Measurements from ENCODE around the gene SOHLH1. TPM values are rescaled to one million over a fixed set of nuclear protein-coding genes. Genes with fewer than 3 reads are reported as not detected.

SOHLH1 gene
- total RNA-seq, 1 experiment from 2014 or later, result not detected

DNA sequence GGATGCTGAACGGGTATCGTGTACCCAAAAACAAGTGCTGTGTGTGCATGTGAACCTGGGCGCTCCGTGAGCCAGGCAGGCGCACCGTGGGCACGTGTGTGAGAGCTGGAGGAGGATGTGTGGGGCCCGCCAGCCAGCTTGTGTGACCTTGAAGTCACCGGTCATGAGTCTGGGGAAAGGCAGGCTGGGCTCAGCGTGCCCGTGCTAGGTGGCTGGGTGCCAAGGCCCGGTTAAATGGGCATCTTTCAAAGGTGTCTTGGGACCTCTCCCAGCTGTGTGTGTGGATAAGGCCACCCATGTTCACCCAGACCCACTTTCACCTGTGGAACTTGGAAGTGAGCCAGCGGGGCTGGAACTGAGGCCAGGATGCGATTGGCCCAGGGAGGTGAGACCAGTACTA lies 6.1 kb upstream of the SOHLH1 start:
- ATAC-seq, result no peak
- H3K9me3 ChIP-seq (ENCODE audit: low read length), result no peaks in the 10 kb centered on the region
- ChIA-PET CTCF (no interaction called here), POLR2A (ENCODE audit: unreplicated experiment) (no interaction called here)
- no peak overlapping the region for H3K9ac ChIP-seq (ENCODE audit: low read length)
- H3F3A ChIP-seq (ENCODE audit: low read length, unreplicated experiment), result no peaks in the 10 kb centered on the region
- H3K79me2 ChIP-seq (ENCODE audit: low read length), result no peaks in the 10 kb centered on the region
- no TSS peak for BruUV-seq (replicated peaks)
- no peaks in the 10 kb centered on the region for H4K20me1 ChIP-seq (ENCODE audit: low read length)
- peaks cover 8% of the 10 kb centered on the region for H3K27me3 ChIP-seq (ENCODE audit: low read length)
- DNase-seq, result no peak
- no peak for TF ChIP-seq EZH2phosphoT487 (IDR thresholded peaks at IDR 0.05; ENCODE audit: borderline replicate concordance, low read length)
- no peak for TF ChIP-seq EZH2 (IDR thresholded peaks at IDR 0.05; ENCODE audit: low read length, unreplicated experiment)
- no peak for TF ChIP-seq CTCF (conservative IDR thresholded peaks at IDR 0.05; ENCODE audit: low read depth, low read length)
- no peaks in the 10 kb centered on the region for H3K9me2 ChIP-seq (replicated peaks; ENCODE audit: low read length)
- no peak overlapping the region for H3K27ac ChIP-seq (ENCODE audit: low read length)
- no peak overlapping the region for H3K4me2 ChIP-seq (ENCODE audit: low read length)
- intact Hi-C loops (cut with micrococcal nuclease), result no loop called here
- H2AFZ ChIP-seq (ENCODE audit: low read length), result no peak overlapping the region
- no peak overlapping the region for H3K4me3 ChIP-seq (ENCODE audit: low read length)
- no peaks in the 10 kb centered on the region for H3K4me1 ChIP-seq (ENCODE audit: insufficient read depth, low read length)
- no peaks in the 10 kb centered on the region for H3K36me3 ChIP-seq (ENCODE audit: low read depth, low read length)

DNA sequence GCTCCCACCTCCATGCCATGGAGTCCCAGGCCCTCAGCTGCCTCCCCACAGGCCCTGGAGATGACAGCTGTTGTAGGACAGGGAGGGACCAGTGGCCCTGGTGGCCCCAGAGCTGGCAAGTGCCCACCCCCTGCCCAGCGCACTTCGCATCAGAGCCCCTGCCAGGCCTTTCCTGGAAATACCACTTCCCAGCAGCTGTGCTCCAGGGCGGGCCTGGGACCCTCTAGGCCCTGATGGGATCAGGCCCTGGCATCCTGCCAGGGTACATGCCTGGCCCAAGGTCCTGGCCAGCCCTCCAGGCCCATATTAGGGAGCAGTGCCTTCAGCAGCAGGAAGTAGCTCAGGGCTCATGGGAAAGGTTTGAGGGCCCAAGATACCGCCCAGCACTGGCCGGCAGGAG lies 5.2 kb upstream of the SOHLH1 start:
- Histone ChIP-seq H3K79me2 (ENCODE audit: low read length) (no peaks in the 10 kb centered on the region), H3K36me3 (ENCODE audit: low read depth, low read length) (no peaks in the 10 kb centered on the region), H3F3A (ENCODE audit: low read length, unreplicated experiment) (no peaks in the 10 kb centered on the region), H4K20me1 (ENCODE audit: low read length) (no peaks in the 10 kb centered on the region), H3K4me2 (ENCODE audit: low read length) (no peak overlapping the region), H2AFZ (ENCODE audit: low read length) (no peak overlapping the region), H3K9me3 (ENCODE audit: low read length) (no peaks in the 10 kb centered on the region), H3K9ac (ENCODE audit: low read length) (no peak overlapping the region), H3K27me3 (ENCODE audit: low read length) (peaks cover 8% of the 10 kb centered on the region), H3K4me1 (ENCODE audit: insufficient read depth, low read length) (no peaks in the 10 kb centered on the region), H3K4me3 (ENCODE audit: low read length) (no peak overlapping the region), H3K27ac (ENCODE audit: low read length) (no peak overlapping the region), H3K9me2 (replicated peaks; ENCODE audit: low read length) (no peaks in the 10 kb centered on the region)
- POLR2A ChIA-PET (ENCODE audit: unreplicated experiment), result no interaction called here
- BruUV-seq (replicated peaks), result no TSS peak
- intact Hi-C loops (cut with micrococcal nuclease), result no loop called here
- DNase-seq (no peak), ATAC-seq (no peak)
- CTCF ChIA-PET, result no interaction called here
- TF ChIP-seq CTCF (conservative IDR thresholded peaks at IDR 0.05; ENCODE audit: low read depth, low read length), result no peak
- TF ChIP-seq EZH2phosphoT487 (IDR thresholded peaks at IDR 0.05; ENCODE audit: borderline replicate concordance, low read length), result no peak
- no peak for TF ChIP-seq EZH2 (IDR thresholded peaks at IDR 0.05; ENCODE audit: low read length, unreplicated experiment)

- BruUV-seq (replicated peaks), result no TSS peak
- POLR2A ChIA-PET (ENCODE audit: unreplicated experiment), result no interaction called here
These were observed 4.4 kb upstream of the SOHLH1 start for GRCh38 chr9:135703726-135704125.

More at GRCh38 chr9:135703726-135704125, 4.4 kb upstream of the SOHLH1 start:
- CTCF ChIA-PET, result no interaction called here
- H3K36me3 ChIP-seq (ENCODE audit: low read depth, low read length), result no peaks in the 10 kb centered on the region
- H3K9me3 ChIP-seq (ENCODE audit: low read length), result no peaks in the 10 kb centered on the region
- H2AFZ ChIP-seq (ENCODE audit: low read length), result no peak overlapping the region
- no peak overlapping the region for H3K4me3 ChIP-seq (ENCODE audit: low read length)
- intact Hi-C loops (cut with micrococcal nuclease), result no loop called here
- no peak for DNase-seq
- no peaks in the 10 kb centered on the region for H3K79me2 ChIP-seq (ENCODE audit: low read length)
- no peaks in the 10 kb centered on the region for H4K20me1 ChIP-seq (ENCODE audit: low read length)
- peaks cover 3% of the 10 kb centered on the region; the same call in 1 of the 2 replicates for H3K27me3 ChIP-seq (ENCODE audit: low read length)
- no peak for TF ChIP-seq EZH2 (IDR thresholded peaks at IDR 0.05; ENCODE audit: low read length, unreplicated experiment)
- TF ChIP-seq CTCF (conservative IDR thresholded peaks at IDR 0.05; ENCODE audit: low read depth, low read length), result no peak
- TF ChIP-seq EZH2phosphoT487 (IDR thresholded peaks at IDR 0.05; ENCODE audit: borderline replicate concordance, low read length), result no peak
- no peak overlapping the region for H3K4me2 ChIP-seq (ENCODE audit: low read length)
- H3K4me1 ChIP-seq (ENCODE audit: insufficient read depth, low read length), result no peaks in the 10 kb centered on the region
- no peak overlapping the region for H3K9ac ChIP-seq (ENCODE audit: low read length)
- no peaks in the 10 kb centered on the region for H3K9me2 ChIP-seq (replicated peaks; ENCODE audit: low read length)
- H3F3A ChIP-seq (ENCODE audit: low read length, unreplicated experiment), result no peaks in the 10 kb centered on the region
- no peak overlapping the region for H3K27ac ChIP-seq (ENCODE audit: low read length)
- no peak for ATAC-seq
